K562 (cell line): ENCODE results near the gene MIEF1. TPM values are rescaled to one million over a fixed set of nuclear protein-coding genes. Genes with fewer than 3 reads are reported as not detected.

Experiments used
- AFF1 ChIP-seq, 2 experiments: fragments of 450-650 bp; IDR thresholded peaks; 2 replicates each; pipeline ENCODE4 v1.6.1; 2018; ENCODE audit warnings: mild to moderate bottlenecking in 2 of 2, low read depth in 1 of 2; ENCODE audit not compliant: partially characterized antibody in 2 of 2
- CGGBP1 ChIP-seq: fragments of 250-450 bp; sonication (Bioruptor Pico); IDR thresholded peaks from 2 replicates; pipeline ENCODE4 v1.9.0; 2021; ENCODE audit warnings: mild to moderate bottlenecking
- RNF219 ChIP-seq: fragments of 250-450 bp; sonication (Bioruptor Pico); IDR thresholded peaks from 2 replicates; pipeline ENCODE4 v1.5.0; 2022; ENCODE audit warnings: mild to moderate bottlenecking
- SRSF1 ChIP-seq: fragments of 200-400 bp; formaldehyde crosslinking; IDR thresholded peaks from 2 replicates; pipeline ENCODE4 v1.6.1; 2017; ENCODE audit warnings: mild to moderate bottlenecking, low read depth, low read length, moderate library complexity
- TSHZ1 ChIP-seq: fragments of 250-450 bp; sonication (Bioruptor Pico); IDR thresholded peaks from 2 replicates; pipeline ENCODE4 v1.4.0; 2020; ENCODE audit warnings: mild to moderate bottlenecking, moderate library complexity
- polyA plus RNA-seq, 8 experiments: library from polyadenylated mRNA; depleted of rRNA in 4 of 8; stranded (reverse) in 5 of 8; unstranded in 3 of 8; fragments of >200 nt; fragmentation: Nextera tagmentation in 2 of 8; fragmentation: Illumina TruSeq in 1 of 8; extraction: Ambion mirVana in 2 of 8; extraction: Trizol in 1 of 8; gene quantifications; 2 replicates each; pipeline versions ENCODE4 v1.2.1 to v1.2.3, GENCODE V29; 2011 to 2014; ENCODE audit warnings: inconsistent platforms in 1 of 8, missing spikeins in 1 of 8
- total RNA-seq, 7 experiments: library from RNA; depleted of rRNA in 6 of 7; stranded (reverse); fragments of >200 nt in 6 of 7; fragmentation: Illumina TruSeq in 2 of 7; extraction: Trizol in 2 of 7; gene quantifications; 2 replicates each; pipeline versions ENCODE4 v1.2.1 to v1.2.3, GENCODE V29; 2011 to 2021; ENCODE audit warnings: low replicate concordance in 1 of 7
- TF ChIP-seq, protein P1 (sequence below): sonication (generic); formaldehyde crosslinking; IDR thresholded peaks from 2 replicates; pipeline ENCODE4 v1.8.0; 2022; ENCODE audit warnings: mild to moderate bottlenecking, low read depth, missing genetic modification reagents
- TF ChIP-seq, protein P2 (sequence below): fragments of 450-650 bp; IDR thresholded peaks from 2 replicates; pipeline ENCODE4 v1.6.1; 2016; ENCODE audit warnings: borderline replicate concordance
- TF ChIP-seq, protein P3 (sequence below): fragments of 250-450 bp; sonication (Bioruptor Pico); IDR thresholded peaks from 2 replicates; pipeline ENCODE4 v1.4.0; 2020; ENCODE audit warnings: borderline replicate concordance

Gene MIEF1
- total and polyA plus RNA-seq, 9 of the 15 experiments (the other 6 are each of a cell fraction or from before 2014, with no cell fraction given) = 10.9 to 51.8 (median 25.5) TPM

- TF ChIP-seq AFF1 (IDR thresholded peaks at IDR 0.05; ENCODE audit: low read depth in 1 of 2, partially characterized antibody in 2 of 2) = no peak
- TF ChIP-seq, protein P1, sequence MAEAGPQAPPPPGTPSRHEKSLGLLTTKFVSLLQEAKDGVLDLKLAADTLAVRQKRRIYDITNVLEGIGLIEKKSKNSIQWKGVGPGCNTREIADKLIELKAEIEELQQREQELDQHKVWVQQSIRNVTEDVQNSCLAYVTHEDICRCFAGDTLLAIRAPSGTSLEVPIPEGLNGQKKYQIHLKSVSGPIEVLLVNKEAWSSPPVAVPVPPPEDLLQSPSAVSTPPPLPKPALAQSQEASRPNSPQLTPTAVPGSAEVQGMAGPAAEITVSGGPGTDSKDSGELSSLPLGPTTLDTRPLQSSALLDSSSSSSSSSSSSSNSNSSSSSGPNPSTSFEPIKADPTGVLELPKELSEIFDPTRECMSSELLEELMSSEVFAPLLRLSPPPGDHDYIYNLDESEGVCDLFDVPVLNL = no peak
- TF ChIP-seq RNF219 (CRISPR knock-in tag) = no peak
- TF ChIP-seq, protein P2, sequence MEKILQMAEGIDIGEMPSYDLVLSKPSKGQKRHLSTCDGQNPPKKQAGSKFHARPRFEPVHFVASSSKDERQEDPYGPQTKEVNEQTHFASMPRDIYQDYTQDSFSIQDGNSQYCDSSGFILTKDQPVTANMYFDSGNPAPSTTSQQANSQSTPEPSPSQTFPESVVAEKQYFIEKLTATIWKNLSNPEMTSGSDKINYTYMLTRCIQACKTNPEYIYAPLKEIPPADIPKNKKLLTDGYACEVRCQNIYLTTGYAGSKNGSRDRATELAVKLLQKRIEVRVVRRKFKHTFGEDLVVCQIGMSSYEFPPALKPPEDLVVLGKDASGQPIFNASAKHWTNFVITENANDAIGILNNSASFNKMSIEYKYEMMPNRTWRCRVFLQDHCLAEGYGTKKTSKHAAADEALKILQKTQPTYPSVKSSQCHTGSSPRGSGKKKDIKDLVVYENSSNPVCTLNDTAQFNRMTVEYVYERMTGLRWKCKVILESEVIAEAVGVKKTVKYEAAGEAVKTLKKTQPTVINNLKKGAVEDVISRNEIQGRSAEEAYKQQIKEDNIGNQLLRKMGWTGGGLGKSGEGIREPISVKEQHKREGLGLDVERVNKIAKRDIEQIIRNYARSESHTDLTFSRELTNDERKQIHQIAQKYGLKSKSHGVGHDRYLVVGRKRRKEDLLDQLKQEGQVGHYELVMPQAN = no peak; the same call in 1 of the 2 replicates
- TF ChIP-seq CGGBP1 (CRISPR knock-in tag) = no peak
- TF ChIP-seq TSHZ1 (CRISPR knock-in tag) = no peak
- no peak for TF ChIP-seq SRSF1
- TF ChIP-seq, protein P3, sequence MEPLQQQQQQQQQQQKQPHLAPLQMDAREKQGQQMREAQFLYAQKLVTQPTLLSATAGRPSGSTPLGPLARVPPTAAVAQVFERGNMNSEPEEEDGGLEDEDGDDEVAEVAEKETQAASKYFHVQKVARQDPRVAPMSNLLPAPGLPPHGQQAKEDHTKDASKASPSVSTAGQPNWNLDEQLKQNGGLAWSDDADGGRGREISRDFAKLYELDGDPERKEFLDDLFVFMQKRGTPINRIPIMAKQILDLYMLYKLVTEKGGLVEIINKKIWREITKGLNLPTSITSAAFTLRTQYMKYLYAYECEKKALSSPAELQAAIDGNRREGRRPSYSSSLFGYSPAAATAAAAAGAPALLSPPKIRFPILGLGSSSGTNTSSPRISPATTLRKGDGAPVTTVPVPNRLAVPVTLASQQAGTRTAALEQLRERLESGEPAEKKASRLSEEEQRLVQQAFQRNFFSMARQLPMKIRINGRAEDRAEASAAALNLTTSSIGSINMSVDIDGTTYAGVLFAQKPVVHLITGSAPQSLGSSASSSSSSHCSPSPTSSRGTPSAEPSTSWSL (CRISPR knock-in tag) = no peak
Measured at GRCh38 chr22:39532215-39533073, 30.4 kb downstream of the MIEF1 start, which contains the start of gene RPS19BP1 (continued).
